GM12878 (cell line): ENCODE measurements around the gene ATG9A. TPM values are rescaled to one million over a fixed set of nuclear protein-coding genes. Genes with fewer than 3 reads are reported as not detected.

ENCODE experiments used
- ASH2L ChIP-seq: fragments of 300-600, 200-600 bp; sonication (generic); IDR thresholded peaks from 2 replicates; pipeline ENCODE4 v1.6.1; 2017; ENCODE audit warnings: low read depth, mild to moderate bottlenecking, borderline replicate concordance
- BCL11A ChIP-seq: IDR thresholded peaks from 2 replicates; pipeline ENCODE4 v1.6.1; 2011; ENCODE audit warnings: low read depth, low read length
- CHD1 ChIP-seq: IDR thresholded peaks from 2 replicates; pipeline ENCODE4 v1.6.1; 2012; ENCODE audit warnings: low read depth, low read length, improper control_type of control experiment
- FOXM1 ChIP-seq: IDR thresholded peaks from 2 replicates; pipeline ENCODE4 v1.6.1; 2012; ENCODE audit warnings: low read depth, mild to moderate bottlenecking, inconsistent platforms, low read length, moderate library complexity
- HDAC6 ChIP-seq: fragments of 200-600 bp; sonication (generic); IDR thresholded peaks from one replicate; pipeline ENCODE4 v1.8.0; 2017; ENCODE audit warnings: antibody characterized with exemption; ENCODE audit not compliant: unreplicated experiment
- NFXL1 ChIP-seq: fragments of 450-650 bp; IDR thresholded peaks from 2 replicates; pipeline ENCODE4 v1.6.1; 2017; ENCODE audit warnings: antibody characterized with exemption, mild to moderate bottlenecking, borderline replicate concordance
- NFYB ChIP-seq: IDR thresholded peaks from 2 replicates; pipeline ENCODE4 v1.6.1; 2011; ENCODE audit warnings: low read depth, mild to moderate bottlenecking, low read length, improper control_type of control experiment, moderate library complexity; ENCODE audit not compliant: insufficient read depth
- NR2C1 ChIP-seq: fragments of 450-650 bp; IDR thresholded peaks from 2 replicates; pipeline ENCODE4 v1.6.1; 2017; ENCODE audit warnings: antibody characterized with exemption, mild to moderate bottlenecking, moderate library complexity
- NR2F1 ChIP-seq: fragments of 450-650 bp; conservative IDR thresholded peaks from 2 replicates; pipeline ENCODE4 v1.6.1; 2017; ENCODE audit warnings: mild to moderate bottlenecking
- RBBP5 ChIP-seq: fragments of 200-600 bp; sonication (generic); conservative IDR thresholded peaks from 2 replicates; pipeline ENCODE4 v1.6.1; 2016
- RFX5 ChIP-seq: IDR thresholded peaks from 2 replicates; pipeline ENCODE4 v1.6.1; 2011; ENCODE audit warnings: low read depth, low read length, improper control_type of control experiment
- SMAD1 ChIP-seq: fragments of 450-650 bp; IDR thresholded peaks from 2 replicates; pipeline ENCODE4 v1.6.1; 2018; ENCODE audit warnings: mild to moderate bottlenecking, low read depth; ENCODE audit not compliant: partially characterized antibody
- TCF12 ChIP-seq: IDR thresholded peaks from 2 replicates; pipeline ENCODE4 v1.6.1; 2011; ENCODE audit warnings: low read depth, mild to moderate bottlenecking, low read length
- ZNF622 ChIP-seq: fragments of 450-650 bp; IDR thresholded peaks from 2 replicates; pipeline ENCODE4 v1.6.1; 2017; ENCODE audit warnings: mild to moderate bottlenecking, inconsistent platforms
- polyA plus RNA-seq, 11 experiments: library from polyadenylated mRNA; depleted of rRNA in 4 of 11; unstranded in 6 of 11; stranded (reverse) in 5 of 11; fragments of >200 nt; fragmentation: Nextera tagmentation in 4 of 11; fragmentation: Illumina TruSeq in 1 of 11; extraction: Ambion mirVana in 4 of 11; extraction: Trizol in 1 of 11; gene quantifications; 1 replicate in 1 of 11; 2 replicates in 10 of 11; pipeline versions ENCODE4 v1.2.1 to v1.2.3, GENCODE V29; 2011 to 2016; ENCODE audit warnings: inconsistent platforms in 2 of 11, missing spikeins in 2 of 11, low read depth in 1 of 11
- total RNA-seq, 4 experiments: library from RNA; depleted of rRNA in 3 of 4; stranded (reverse); fragments of >200 nt in 3 of 4; fragmentation: Illumina TruSeq in 1 of 4; extraction: Trizol in 1 of 4; gene quantifications; 2 replicates each; pipeline versions ENCODE4 v1.2.1 to v1.2.3, GENCODE V29; 2013 to 2021
- TF ChIP-seq, protein P1 (sequence below): fragments of 450-650 bp; IDR thresholded peaks from 2 replicates; pipeline ENCODE4 v1.6.1; 2014; ENCODE audit warnings: mild to moderate bottlenecking
- TF ChIP-seq, protein P2 (sequence below): fragments of 450-650 bp; IDR thresholded peaks from 2 replicates; pipeline ENCODE4 v1.6.1; 2017; ENCODE audit warnings: mild to moderate bottlenecking, low read depth, inconsistent platforms; ENCODE audit not compliant: poor library complexity, severe bottlenecking
- TF ChIP-seq, protein P3 (sequence below): IDR thresholded peaks from 2 replicates; pipeline ENCODE4 v1.6.1; 2011; ENCODE audit warnings: mild to moderate bottlenecking, low read depth, low read length, moderate library complexity; ENCODE audit not compliant: insufficient replicate concordance
- TF ChIP-seq, protein P4 (sequence below): IDR thresholded peaks from 2 replicates; pipeline ENCODE4 v1.6.1; 2012; ENCODE audit warnings: low read depth, low read length, improper control_type of control experiment
- TF ChIP-seq, protein P5 (sequence below): fragments of 450-650 bp; formaldehyde crosslinking; IDR thresholded peaks from 2 replicates; pipeline ENCODE4 v1.4.0; 2022; ENCODE audit warnings: mild to moderate bottlenecking, moderate library complexity

ATG9A gene
- total and polyA plus RNA-seq, 10 of the 15 experiments (the other 5 are each of a cell fraction or from before 2014, with no cell fraction given) = 0.16 to 37.5 (median 14.6) TPM; not detected in 1

DNA sequence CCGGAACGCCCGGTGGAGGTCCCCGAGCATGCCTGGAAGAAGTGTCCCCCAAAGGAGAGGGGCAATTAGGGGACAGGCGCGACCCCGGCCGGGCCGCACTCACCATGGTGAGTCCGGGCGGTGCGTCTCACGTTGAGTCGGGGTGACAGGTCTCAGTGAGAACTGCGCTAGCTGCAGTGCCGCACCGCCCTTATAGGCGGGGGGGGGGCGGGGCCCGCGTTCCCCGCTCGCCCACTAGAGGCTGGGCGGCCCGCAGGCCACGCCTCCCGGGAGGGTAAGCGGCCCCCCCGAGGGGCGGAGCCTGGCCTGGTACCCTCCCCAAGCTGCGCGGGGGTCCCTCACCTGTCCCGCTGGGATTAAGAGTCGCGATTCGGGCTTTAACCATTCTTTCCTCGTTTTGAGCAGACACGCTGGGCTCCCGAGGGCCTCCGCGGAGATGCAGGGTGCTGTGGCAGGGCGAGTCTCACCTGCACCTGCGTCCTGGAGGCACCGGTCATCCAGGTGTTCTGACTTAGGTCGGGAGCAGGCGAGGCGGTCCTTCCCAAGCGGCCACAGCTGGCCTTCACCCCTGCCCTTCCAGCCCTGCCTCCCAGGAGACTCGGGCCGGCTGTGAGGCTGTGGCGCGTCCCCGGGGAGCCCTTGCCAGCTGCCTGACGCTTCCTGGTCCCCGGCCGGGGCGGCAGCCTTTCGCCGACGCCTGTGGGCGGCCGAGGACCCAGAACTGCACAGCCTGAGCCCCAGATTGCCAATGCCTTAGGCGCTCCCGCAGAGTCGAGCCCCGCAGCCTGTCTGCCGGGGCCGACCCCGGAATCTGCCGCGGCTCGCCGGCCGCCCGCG lies 24.5 kb upstream of the ATG9A start, which contains the start of gene TUBA4A (continued):
- no peak for TF ChIP-seq RFX5
- no peak for TF ChIP-seq ZNF622
- no peak for TF ChIP-seq NFXL1
- TF ChIP-seq, protein P1, sequence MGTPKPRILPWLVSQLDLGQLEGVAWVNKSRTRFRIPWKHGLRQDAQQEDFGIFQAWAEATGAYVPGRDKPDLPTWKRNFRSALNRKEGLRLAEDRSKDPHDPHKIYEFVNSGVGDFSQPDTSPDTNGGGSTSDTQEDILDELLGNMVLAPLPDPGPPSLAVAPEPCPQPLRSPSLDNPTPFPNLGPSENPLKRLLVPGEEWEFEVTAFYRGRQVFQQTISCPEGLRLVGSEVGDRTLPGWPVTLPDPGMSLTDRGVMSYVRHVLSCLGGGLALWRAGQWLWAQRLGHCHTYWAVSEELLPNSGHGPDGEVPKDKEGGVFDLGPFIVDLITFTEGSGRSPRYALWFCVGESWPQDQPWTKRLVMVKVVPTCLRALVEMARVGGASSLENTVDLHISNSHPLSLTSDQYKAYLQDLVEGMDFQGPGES = no peak
- TF ChIP-seq TCF12 = peak; percentile 40; the same call in 1 of the 2 replicates
- TF ChIP-seq CHD1 = peak; percentile 38; the same call in 1 of the 2 replicates
- TF ChIP-seq NR2F1 = peak; percentile 43
- TF ChIP-seq, protein P2, sequence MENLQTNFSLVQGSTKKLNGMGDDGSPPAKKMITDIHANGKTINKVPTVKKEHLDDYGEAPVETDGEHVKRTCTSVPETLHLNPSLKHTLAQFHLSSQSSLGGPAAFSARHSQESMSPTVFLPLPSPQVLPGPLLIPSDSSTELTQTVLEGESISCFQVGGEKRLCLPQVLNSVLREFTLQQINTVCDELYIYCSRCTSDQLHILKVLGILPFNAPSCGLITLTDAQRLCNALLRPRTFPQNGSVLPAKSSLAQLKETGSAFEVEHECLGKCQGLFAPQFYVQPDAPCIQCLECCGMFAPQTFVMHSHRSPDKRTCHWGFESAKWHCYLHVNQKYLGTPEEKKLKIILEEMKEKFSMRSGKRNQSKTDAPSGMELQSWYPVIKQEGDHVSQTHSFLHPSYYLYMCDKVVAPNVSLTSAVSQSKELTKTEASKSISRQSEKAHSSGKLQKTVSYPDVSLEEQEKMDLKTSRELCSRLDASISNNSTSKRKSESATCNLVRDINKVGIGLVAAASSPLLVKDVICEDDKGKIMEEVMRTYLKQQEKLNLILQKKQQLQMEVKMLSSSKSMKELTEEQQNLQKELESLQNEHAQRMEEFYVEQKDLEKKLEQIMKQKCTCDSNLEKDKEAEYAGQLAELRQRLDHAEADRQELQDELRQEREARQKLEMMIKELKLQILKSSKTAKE = no peak
- TF ChIP-seq, protein P3, sequence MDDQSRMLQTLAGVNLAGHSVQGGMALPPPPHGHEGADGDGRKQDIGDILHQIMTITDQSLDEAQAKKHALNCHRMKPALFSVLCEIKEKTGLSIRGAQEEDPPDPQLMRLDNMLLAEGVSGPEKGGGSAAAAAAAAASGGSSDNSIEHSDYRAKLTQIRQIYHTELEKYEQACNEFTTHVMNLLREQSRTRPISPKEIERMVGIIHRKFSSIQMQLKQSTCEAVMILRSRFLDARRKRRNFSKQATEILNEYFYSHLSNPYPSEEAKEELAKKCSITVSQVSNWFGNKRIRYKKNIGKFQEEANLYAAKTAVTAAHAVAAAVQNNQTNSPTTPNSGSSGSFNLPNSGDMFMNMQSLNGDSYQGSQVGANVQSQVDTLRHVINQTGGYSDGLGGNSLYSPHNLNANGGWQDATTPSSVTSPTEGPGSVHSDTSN = no peak
- no peak for TF ChIP-seq ASH2L
- TF ChIP-seq FOXM1 = no peak
- TF ChIP-seq HDAC6 = peak; percentile 50
- TF ChIP-seq, protein P4, sequence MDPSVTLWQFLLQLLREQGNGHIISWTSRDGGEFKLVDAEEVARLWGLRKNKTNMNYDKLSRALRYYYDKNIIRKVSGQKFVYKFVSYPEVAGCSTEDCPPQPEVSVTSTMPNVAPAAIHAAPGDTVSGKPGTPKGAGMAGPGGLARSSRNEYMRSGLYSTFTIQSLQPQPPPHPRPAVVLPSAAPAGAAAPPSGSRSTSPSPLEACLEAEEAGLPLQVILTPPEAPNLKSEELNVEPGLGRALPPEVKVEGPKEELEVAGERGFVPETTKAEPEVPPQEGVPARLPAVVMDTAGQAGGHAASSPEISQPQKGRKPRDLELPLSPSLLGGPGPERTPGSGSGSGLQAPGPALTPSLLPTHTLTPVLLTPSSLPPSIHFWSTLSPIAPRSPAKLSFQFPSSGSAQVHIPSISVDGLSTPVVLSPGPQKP = no peak
- no peak for TF ChIP-seq NR2C1
- TF ChIP-seq, protein P5, sequence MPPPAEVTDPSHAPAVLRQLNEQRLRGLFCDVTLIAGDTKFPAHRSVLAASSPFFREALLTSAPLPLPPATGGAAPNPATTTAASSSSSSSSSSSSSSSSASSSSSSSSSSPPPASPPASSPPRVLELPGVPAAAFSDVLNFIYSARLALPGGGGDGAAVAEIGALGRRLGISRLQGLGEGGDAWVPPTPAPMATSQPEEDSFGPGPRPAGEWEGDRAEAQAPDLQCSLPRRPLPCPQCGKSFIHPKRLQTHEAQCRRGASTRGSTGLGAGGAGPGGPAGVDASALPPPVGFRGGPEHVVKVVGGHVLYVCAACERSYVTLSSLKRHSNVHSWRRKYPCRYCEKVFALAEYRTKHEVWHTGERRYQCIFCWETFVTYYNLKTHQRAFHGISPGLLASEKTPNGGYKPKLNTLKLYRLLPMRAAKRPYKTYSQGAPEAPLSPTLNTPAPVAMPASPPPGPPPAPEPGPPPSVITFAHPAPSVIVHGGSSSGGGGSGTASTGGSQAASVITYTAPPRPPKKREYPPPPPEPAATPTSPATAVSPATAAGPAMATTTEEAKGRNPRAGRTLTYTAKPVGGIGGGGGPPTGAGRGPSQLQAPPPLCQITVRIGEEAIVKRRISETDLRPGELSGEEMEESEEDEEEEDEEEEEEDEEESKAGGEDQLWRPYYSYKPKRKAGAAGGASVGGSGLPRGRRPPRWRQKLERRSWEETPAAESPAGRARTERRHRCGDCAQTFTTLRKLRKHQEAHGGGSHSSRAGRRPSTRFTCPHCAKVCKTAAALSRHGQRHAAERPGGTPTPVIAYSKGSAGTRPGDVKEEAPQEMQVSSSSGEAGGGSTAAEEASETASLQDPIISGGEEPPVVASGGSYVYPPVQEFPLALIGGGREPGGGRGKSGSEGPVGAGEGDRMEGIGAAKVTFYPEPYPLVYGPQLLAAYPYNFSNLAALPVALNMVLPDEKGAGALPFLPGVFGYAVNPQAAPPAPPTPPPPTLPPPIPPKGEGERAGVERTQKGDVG (CRISPR knock-in tag) = no peak
- peak; percentile 64 for TF ChIP-seq SMAD1
- no peak for TF ChIP-seq RBBP5
- TF ChIP-seq BCL11A = no peak
- no peak for TF ChIP-seq NFYB
